GM19099 (cell line): ENCODE results near the gene KCNK3.

ENCODE experiments used
- POLR2A ChIP-seq: IDR thresholded peaks from 3 replicates; pipeline ENCODE4 v1.6.1; 2011; ENCODE audit warnings: low read depth; ENCODE audit not compliant: insufficient read length; ENCODE audit errors: extremely low read depth

Gene KCNK3

DNA sequence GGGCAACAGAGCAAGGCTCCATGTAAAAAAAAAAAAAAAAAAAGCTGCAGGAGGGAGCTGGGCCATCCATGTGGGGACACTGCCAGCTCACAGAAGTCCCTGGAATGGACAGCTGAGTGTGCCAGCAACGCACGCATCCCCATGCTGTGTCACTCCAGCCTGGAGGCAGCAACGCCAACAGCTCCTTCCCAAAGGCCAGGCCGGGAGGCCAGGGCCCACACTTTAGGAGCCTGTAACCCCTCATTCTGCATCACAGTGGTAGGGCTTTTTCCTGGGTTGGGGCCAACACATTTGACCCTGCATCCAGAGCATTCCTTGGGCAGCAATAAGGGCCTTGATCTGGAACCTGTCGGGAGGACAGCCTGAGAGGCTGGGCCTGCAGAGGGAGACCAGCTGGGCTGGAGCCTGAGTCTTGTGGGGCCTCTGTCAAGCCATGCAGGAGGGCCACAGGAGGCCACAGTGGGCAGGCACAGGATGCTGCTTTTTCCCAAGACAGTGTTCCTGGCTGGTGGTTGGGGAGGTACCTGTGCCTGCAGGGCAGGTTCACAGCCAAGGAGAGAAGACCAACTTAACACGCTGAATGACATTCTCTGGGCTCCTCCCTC is 16.8 kb upstream of the KCNK3 start:
- TF ChIP-seq POLR2A = no peak

DNA sequence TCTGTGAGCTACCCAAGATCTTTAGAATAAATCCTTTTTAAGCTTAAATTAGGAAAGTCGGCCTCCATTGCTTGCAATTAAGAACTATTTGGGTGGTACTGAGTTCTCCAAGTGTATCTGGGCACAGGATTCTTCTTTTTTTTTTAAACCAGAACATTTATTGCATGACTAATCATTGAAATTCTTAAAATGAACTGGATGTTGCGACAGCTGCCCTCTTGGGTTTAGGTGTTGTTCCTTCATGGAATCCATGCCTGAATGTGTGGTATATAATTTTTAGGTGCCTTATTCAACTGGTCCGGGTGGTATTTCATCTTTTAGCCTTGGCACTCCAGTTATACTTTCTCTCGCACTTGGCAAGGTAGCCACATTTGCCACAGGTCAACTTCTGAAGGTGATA is 14.5 kb upstream of the KCNK3 start:
- TF ChIP-seq POLR2A = no peak

DNA sequence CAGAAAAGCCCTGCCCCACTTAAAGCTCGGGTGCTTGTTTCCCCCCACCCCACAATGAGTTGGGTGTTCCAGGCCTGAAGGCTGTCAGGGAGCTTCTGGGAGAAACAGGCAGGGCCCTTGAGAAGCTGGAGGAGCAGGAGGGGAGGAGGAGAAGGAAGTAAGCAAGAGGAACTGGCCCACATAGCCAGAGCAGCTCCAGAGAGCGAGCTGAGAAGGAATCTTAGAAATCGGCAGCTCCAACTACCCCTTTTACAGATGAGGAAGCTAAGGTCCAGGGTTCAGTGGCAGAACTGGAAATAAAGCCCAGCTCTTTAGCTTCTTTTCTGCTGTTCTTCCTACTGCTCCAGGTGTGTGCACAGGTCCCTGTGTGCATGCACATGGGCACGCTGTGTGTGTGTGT is 12.7 kb upstream of the KCNK3 start:
- no peak for TF ChIP-seq POLR2A

DNA sequence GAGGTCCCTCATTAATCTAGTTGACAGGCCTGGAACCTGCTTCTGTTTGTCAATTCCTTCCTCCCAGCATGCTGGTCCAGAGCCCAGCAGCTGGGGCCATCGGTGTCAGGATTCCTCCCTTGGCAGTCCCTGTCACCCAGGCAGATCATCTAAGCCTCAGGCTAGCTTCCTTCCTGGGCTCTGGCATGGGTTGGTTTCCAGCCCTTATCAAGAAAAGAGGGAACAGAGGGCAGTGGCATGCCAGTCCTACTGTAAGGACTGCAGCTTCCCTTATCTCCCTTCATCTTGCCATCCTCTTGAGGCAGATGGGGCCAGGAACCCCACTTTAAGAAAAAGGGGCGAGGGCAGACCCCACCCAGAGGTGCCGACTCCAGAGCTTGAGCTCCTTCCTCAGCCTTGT is 10.9 kb upstream of the KCNK3 start:
- TF ChIP-seq POLR2A = no peak

DNA sequence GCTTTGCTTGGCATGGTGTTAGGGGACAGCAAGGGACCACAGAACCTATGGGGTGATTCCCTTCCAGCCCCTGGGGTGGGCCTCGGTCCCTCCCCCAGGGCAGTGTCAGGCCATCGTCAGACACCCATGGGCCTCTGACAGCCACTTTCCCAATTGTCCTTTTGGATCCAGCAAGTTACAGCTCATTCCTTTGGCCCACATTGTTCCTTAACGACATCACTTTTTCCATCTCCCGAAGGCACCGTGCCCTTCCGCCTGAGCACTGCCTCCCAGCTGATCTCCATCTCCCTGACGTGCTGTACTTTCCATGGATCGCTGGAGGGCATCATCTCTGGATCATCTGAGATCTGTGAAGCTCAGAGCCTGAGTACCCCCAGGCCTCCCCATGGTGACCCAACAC is 10.4 kb upstream of the KCNK3 start:
- TF ChIP-seq POLR2A = no peak

DNA sequence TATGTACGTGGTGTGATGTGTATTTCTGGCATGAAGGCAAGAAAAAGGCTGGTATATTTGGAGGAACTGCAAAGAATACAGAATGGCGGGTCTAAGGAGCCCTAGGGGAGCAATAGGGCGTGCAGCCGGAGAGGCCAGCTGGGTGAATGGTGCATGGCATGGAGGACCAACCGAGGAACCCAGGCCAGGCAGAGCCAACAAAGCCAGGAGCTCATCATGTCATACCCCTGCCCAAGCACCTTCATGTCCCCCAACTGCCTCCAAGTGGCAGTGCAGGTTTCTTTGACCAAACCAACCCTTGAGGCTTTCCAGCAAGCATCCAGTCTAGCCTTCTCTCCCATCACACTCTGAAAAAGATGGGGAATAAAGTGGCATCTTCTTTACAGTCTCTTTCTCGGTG is 8.9 kb upstream of the KCNK3 start:
- no peak for TF ChIP-seq POLR2A

DNA sequence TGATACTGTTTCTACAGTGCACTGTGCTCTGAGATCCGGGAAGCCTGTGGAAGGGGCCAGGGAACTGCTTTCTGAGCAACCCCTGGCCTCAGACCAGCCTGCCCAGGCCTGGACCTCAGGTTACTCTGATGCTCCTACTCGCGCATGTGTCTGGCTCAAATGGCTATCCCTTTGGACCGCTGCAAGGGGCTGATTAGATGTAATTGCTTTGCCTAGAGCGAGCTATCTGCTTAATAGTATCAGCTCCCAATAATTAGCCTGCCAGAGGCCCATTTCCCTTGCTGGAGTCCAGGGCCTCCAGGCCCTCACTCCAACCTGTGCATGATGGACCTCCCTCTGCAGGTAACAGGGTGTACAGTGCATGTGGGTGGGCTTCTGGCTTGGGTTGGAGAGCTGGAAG is 7.2 kb upstream of the KCNK3 start:
- no peak for TF ChIP-seq POLR2A

DNA sequence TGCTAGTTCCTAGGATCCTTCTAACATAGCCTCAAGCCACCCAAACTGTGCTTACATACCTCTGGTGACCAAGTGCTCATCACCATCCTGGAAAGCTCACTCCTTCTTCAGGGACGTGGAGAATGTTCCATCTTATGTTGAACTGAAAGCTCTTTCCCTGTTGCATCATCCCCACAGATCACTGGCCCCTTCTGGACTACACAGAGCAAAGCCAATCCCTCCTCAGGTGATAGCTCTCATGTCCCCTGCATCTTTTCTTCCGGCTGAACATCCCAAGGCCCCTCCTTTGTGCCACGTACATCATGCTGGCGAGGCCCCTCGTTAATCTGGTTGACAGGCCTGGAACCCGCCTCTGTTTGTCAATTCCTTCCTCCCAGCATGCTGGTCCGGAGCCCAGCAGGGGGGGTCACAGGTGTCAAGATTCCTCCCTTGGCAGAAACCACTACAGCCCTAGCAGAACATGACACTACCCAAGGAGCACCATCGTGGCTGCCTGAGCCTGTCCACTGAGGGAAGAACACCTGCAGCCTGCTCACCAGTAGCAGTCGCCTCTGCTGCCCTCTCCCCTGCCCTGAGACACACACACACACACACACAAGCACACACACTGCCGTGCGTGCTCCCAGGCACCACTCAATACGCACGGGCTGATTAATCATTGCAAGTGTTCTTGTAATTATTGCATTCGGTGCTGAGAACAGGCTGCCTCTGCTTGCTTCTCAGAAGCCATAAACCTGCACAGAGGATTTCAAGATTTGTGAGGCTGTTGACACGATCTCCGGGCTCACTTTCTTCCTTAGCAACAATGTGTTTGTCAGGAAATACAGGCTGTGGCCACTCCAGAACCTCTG is 6.3 kb upstream of the KCNK3 start:
- no peak for TF ChIP-seq POLR2A

DNA sequence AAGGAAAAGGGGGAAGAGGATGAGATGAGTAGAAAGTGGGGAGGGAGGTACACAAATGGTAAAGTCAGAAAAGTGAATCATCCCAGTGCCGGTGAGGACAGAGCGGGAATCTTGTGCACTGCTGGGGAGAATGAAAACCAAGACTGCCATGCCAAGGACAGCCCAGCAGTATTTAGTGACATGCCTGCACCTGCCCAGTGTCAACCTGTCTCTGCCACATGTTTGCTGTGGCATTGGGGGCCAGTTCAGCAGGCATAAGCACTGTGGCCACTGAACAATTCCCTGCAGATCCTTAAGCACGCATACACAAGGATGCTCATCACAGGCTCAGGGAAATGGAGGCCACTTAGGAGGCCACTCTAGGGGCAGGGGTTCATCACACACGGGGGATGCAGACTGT is 5.2 kb upstream of the KCNK3 start:
- no peak for TF ChIP-seq POLR2A

DNA sequence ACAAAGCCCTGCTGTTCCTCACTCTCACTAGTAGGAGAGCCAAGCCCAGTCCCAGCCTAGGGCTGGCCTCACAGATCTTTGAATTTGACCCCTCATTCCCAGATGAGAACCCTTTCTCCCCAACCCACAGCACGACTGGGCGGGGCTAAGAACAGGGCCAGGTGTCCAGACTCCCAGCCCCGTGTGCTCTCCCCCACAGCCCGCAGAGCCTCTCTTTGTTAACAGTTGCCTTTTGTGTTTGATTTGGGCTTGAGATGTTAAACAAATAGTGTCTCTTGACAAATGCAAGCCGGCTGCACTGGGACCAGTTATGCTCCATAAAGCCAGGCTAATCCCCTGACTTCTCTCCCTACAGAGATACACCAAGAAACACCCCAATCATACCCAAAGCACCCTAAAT is 4.7 kb upstream of the KCNK3 start:
- TF ChIP-seq POLR2A = no peak

DNA sequence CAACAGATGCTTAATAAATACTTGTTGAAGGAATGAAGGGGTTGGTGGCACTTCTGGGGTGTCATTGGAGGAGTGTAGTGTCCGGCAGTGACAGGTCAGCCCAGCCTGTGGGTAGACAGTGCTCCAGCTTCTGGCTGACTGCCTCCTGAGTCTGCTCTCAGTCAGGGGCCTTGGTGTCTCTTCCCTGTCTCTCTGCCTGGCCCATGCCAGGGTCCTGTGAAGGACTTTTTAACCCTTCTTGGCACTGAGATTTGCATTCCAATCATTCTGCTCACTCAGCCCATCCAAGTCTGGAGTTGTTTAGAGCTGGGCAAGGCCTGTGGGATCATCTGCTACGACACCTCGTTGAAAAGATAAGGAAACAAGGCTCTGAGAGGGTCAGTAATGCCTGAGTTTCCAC is 1.4 kb upstream of the KCNK3 start:
- TF ChIP-seq POLR2A = no peak

DNA sequence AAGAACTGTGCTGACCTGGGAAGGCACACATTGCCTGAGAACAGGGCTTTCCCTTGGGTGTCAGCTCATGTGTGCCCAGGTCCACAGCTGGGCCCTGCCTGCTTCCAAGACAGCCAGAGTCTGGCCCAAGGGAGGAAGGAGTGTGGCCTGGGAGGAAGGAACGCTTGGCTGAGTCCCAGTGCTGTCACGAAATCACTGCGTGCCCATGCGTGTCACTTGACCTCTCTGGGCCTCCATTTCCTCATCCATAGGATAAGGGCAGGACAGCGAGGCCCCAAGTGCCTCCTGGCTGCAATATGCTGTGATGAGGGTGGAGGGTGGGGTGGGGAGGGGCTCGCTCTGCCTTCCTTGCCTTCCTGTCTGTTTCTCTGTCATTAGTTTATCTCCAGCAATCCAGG is 642 bp upstream of the KCNK3 start:
- TF ChIP-seq POLR2A = no peak

DNA sequence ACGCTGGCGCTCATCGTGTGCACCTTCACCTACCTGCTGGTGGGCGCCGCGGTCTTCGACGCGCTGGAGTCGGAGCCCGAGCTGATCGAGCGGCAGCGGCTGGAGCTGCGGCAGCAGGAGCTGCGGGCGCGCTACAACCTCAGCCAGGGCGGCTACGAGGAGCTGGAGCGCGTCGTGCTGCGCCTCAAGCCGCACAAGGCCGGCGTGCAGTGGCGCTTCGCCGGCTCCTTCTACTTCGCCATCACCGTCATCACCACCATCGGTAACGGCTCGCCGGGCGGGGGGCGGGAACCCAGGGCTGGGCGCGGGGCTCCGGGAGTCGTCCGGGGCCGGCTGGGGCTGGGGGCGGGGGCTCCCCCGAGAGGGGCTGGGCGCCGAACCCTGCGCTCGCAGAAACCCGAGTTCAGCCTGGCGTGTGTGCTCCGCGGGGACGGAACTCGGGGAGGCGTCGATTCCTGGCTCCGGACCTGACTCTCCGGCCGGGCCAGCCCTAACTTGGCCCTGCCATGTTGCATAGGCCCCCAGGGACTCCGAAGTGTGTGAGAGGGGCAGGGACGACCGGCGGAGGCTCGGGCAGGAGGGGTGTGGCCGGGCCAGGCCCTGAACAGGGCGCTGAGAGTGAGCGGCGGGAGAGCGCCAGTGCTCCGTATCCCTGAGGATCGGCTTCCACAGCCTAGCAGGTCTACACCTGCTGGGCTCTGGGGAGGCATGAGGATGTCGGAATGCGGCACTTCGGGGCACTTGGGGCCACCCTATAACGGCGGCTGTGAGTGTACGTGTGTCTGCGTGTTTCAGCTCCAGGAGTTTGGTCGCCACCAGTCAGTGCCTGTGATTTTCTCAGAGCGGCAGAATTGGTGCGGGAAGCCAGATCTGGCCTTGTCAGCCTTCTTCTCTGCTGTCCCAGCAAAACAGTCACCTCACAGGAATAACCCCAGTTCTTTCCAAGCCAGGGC is 651 bp downstream of the KCNK3 start:
- no peak for TF ChIP-seq POLR2A

DNA sequence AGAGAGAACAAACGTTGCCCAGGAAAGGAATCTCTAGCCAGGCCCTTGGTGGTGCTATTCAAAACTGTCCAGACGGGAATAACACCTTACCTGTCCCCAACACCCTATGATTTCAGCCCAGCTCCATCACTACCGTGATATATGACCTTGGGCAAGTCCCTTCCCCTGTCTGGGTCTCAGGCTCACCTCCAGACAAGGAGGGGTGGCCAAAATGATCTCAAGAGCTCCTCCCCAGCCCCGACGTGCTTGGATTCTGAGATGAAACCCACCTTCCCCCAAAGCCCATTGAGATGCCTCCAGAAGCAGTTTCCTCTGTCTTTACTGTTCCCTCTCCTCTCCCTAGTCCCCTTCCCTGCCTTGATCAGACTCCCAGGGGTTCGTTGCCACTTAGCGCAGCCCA is 1.5 kb downstream of the KCNK3 start:
- no peak for TF ChIP-seq POLR2A

DNA sequence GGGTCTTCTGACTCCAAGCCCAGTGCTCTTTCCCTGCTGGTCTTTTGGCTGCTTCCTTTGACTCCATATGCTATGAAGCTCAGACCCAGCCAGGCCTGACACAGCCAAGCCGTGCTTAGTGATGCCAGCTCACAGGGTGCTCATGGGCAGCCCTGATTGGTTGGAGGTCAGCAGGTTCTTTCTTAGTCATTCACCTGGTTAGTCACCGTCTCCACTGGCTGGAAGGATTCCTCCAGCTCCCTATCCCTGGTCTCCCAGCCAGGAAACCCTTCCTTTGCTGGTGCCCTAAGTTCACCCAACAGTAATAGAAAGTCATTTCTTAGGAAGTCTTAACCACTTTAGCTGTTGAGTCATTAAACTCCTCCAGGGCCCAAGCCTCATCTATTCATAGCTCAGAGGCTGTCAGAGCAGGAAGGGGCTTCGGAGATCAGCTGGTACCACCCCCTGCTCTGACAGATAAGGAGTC is 3.9 kb downstream of the KCNK3 start:
- no peak for TF ChIP-seq POLR2A
